Measurements from ENCODE around the gene NHEJ1.
A peak's percentile ranks its signal among the peaks of the same experiment; 100 is the strongest.
"Not testable (repeated sequence)": the region's sequence is repeated elsewhere in the genome, so short reads cannot be mapped to it uniquely, and the experiment has no call there.

The NHEJ1 gene

DNA sequence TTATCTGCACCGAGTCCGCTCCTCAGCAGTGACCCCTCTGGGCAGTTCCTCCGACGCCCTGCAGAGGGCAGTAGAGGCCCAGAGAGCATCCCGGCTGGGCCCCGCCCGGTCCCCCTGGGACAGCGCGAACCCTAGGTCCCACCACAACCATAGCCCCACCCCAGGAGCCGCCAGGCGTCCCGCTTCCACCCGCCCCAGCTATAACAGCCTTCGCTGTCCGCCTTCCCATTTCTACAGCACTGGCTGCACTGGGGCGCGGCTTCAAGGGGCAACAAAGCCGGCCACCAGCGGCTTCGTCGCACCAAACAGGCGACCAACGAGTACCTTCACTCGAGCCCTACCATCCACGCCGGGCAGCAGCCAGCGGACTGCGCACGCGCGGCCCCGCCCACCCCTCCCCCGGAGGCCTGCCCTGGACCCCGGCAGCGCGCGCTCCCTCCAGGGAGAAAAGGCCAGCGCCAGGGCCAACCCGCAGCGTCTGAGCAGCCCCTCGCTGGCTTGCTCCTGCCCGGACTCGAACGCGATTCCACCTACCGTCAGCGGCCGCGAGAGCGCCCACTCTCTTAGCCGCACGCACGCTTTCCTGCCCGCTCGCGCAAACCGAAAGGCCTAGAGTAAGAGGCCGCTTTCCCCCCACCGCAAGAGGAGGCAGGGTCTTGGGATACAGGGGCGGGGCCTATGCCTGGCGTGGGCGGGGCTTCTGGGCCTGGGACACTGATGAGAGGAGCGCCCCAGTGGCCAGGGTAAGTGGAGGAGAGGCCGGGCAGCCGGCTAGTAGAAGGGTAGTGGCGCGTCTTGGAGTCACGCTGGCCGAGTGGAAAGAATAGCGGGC, at the start of gene NHEJ1:
Gene NHEJ1, minus strand, starts transcription at position 630 of the 832 bp plus-strand sequence. CDS start 2,453 bp downstream, outside the sequence.
- H3K4me3 ChIP-seq (ENCODE audit: low read depth, low read length): peak within 1 kb of the TSS; percentile 75

DNA sequence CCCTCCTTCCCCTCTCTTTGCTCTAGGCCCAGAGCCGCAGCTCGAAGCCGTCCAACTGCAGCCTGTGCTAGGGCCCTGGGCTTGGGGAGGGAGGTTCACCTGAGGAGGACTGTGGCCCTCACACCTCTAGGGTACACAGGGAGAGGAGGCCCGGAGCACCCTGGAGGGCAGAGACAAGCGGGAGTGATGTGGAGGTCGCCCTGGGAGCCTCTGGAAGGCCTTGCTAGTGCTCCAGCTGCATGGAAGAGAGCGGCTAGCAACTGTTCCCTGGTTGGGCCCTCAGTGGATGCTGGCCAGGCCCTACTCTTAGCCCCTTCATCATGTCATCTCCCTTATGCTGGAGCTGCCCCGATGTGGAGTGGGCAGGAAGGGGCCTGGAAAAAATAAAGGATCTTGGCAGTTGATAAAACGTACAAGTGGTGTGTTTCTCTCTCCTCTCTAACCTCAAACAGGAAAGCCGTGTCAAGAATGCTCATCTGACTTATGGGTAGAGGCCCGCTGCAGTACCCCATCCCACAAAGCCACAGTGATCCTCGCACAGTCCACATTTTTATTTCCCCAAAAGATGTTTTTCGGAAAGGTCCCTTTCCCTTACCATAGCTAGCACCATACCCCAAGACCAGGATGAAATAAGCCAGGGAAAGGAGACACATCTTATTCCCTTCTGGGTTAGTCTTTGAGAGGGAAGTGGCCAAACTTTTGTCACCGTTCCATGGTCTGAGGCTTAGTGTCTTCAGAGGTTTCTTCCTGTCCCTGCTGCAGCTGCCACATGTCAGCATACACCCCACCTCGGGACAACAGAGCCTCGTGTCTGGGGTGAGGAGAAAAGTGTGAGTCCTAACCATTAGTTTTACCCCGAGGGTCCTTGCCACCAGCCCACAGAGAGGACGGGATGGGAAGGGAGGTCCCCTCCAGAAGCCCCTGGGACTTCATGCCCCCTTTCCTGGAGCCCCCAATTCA, 48.9 kb upstream of the NHEJ1 start:
- H3K4me3 ChIP-seq (ENCODE audit: low read depth, low read length): no peak overlapping the region

DNA sequence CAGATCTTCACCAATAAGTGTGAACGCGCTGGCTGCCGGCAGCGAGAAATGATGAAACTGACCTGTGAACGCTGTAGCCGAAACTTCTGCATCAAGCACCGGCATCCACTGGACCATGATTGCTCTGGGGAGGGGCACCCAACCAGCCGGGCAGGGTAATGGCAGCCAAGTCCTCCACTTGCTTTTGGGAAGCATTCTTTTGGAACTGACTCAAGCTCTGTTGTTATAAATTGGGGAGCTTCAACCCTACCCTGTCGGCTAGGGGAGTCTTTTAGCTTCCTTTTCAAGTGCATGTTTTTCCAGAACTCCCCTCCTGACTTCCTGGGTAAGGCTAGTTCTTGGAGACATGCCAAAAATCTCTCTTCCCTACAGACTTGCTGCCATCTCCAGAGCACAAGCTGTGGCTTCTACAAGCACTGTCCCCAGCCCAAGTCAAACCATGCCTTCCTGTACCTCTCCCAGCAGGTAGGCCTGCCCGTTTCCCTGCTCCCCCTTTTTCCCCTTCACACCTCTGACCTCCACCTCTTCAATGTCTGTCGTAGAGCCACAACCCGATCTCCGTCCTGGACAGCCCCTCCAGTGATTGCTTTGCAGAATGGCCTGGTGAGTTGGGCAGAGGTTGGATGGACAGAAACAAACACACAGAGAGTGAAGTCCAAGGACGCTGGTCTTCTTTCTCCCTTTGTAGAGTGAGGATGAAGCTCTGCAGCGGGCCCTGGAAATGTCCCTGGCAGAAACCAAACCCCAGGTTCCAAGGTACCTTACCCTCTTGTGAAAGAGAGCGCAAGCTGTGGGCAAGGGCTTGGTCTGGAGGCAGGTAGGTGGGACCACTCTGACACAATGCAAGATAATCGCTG, 47.5 kb upstream of the NHEJ1 start:
- no peak overlapping the region for H3K4me3 ChIP-seq (ENCODE audit: low read depth, low read length)

DNA sequence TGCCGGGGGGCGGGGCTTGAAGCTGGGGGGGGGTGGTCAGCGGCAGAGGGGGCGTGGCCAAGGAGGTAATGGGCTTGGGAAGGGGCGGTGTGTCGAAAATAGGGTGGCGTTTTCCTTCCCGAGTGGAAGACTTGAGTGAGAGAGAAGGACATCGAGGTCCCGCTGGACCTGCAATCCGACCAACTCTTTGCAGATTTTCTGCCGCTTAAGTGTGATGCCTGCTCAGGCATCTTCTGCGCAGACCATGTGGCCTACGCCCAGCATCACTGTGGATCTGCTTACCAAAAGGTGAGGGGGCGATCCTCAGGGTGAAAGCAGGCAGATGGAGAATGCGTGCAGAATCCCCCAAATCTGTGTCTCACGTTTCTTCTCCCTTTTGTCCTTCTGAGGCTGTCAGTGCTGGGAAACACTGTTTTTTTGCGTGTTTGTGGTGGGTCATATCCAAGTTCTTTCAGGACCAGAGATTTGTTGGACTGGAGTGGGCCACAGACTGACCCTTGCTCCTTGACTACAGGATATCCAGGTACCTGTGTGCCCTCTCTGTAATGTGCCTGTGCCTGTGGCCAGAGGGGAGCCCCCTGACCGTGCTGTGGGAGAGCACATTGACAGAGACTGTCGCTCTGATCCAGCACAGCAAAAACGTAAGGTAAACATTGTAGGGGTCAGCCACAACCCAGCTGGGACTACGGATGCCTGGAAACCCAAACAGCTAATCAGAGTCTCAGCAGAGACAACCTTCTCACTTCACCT, 46.7 kb upstream of the NHEJ1 start:
- H3K4me3 ChIP-seq (ENCODE audit: low read depth, low read length): peak overlapping the region; percentile 63

DNA sequence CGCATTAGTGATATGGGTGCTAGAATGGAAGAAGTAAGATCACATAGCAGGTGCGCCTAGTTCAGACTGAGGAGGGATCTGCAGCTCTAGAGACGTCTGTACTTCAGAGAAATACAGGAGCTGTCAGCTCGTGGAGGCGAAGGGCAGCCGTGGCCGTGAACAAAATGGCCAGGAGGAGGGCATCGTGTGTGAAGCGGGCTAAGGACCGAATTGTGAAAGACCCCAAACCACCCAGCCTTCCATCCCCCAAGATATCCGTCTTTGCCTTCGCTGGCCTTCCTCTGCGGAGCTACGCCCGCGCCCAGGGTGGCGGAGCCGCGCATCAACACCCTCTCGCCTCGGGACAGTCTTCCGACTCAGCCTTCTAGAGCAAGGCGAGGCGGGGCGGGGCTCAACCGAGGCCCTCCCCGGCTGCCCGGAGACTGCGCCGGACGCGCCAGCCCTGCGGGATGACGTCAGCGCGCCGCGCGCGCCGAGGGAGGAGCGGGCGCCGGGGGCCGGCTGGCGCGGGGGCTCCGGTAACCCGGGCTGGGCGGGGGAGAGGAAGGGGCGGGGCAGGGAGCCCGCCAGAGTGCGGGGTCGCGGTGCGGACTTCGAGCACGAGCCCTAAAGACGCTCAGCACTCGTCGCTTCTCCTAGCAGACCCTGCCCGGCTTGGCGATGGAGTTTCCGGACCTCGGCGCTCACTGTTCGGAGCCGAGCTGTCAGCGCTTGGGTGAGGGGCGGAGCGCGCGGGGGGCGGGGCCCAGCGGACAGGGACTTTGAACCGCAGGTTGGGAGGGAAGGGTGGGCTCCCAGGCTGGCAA, 45.9 kb upstream of the NHEJ1 start, which contains the start of gene ZFAND2B:
Gene ZFAND2B, plus strand, starts transcription at position 455 of the 806 bp plus-strand sequence. Its CDS starts 206 bp downstream, at position 661.
- peak within 1 kb of the TSS; percentile 73 for H3K4me3 ChIP-seq (ENCODE audit: low read depth, low read length)

- H3K4me3 ChIP-seq (ENCODE audit: low read depth, low read length): peak overlapping the region; percentile 73
Measured at GRCh38 chr2:219205981-219206327, 45.3 kb upstream of the NHEJ1 start.

DNA sequence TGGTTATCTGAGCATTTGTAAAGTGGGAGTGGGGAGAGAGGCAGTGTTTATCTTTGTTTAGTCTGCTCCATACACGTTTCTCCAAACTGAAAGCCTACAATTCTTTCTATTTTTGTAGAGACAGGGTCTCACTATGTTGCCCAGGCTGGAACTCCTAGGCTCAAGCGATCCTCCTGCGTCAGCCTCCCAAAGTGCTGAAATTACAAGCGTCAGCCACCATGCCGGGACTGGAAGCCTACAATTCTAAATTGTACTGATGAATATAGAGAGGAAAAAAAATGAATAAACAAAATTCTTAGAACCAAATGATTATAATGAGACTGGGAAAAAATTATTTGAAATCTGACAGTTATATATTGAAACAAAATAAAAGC, 44.5 kb upstream of the NHEJ1 start:
- no peak overlapping the region for H3K4me3 ChIP-seq (ENCODE audit: low read depth, low read length)

DNA sequence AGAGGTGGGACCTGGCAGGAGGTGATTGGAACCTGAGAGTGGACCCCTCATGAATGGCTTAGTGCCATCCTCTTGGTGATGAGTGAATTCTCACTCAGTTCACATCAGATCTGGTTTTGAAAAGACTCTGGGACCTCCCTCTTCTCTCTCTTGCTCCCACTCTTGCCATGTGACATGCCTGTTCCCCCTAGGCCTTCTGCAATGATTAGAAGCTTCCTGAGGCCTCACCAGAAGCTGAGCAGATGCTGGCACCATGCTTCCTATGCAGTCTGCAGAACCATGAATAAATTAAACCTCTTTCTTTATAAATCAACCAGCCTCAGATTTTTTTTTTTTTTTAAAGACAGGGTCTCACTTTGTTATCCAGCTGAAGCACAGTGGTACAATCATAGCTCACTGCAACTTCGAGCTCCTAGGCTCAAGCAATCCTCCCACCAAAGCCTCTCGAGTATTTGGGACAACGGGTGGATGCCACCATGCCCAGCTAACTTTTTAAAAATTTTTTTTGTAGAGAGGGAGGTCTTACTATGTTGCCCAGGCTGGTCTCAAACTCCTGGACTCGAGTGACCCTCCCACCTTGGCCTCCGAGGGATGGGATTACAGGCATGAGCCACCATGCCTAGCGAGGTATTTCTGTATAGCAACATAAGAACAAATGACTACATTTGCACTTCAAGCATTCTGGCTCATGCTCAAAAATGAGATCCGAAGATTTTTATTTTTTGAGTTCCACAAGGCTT, 44.0 kb upstream of the NHEJ1 start:
- no peak overlapping the region for H3K4me3 ChIP-seq (ENCODE audit: low read depth, low read length)

DNA sequence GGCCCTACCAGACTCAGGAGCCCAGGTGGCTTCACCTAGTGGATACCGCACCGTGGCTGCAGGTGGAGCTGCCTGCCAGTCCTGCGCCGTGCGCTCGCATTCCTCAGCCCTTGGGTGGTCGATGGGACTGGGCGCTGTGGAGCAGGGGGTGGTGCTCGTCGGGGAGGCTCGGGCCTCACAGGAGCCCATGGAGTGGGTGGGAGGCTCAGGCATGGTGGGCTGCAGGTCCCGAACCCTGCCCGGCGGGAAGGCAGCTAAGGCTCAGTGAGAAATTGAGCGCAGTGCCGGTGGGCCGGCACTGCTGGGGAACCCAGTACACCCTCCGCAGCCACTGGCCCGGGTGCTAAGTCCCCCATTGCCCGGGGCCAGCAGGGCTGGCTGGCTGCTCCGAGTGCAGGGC, 40.7 kb upstream of the NHEJ1 start:
- H3K4me3 ChIP-seq (ENCODE audit: low read depth, low read length): not testable (repeated sequence)

GRCh38 chr2:219200502-219201326, 40.1 kb upstream of the NHEJ1 start:
- H3K4me3 ChIP-seq (ENCODE audit: low read depth, low read length): not testable (repeated sequence)

- H3K4me3 ChIP-seq (ENCODE audit: low read depth, low read length): no peak overlapping the region
Measured at GRCh38 chr2:219199470-219200211, 39.0 kb upstream of the NHEJ1 start.

DNA sequence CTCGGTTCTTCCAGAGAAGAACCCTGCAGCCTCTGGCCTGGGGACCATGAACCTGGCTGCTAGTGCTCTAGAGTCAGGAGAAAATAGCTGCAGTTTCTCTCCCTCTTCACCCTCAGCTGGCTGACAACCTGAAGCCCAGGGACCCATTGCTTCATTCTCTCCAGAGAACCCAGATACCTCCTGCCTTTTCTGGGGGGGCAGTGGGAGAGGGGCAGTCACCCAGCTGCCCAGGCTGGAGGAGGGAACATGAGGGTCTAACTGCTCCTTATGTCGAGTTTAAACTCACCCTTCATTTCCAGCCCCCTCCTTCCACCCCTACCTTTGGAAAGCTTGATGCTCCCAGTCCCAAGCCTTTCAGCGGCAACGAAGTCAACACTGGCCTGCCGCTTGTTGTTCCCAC, 38.4 kb upstream of the NHEJ1 start:
- no peak overlapping the region for H3K4me3 ChIP-seq (ENCODE audit: low read depth, low read length)

DNA sequence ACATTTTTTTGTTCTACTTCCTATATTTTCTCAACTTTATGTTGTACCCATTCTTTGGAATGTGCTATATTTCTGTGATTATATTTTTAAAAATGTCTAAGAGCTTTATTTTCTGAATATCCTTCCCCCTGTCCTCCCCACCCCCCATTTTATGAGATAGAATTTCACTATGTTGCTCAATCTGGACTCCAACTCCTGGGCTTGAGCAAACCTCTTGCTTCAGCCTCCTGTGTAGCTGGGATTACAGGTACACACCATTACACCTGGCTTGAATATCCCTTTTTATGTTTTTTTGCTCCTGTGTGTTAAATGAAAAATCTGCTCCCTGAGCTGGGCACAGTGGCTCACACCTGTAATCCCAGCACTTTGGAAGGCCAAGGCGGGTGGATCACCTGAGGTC, 36.8 kb upstream of the NHEJ1 start:
- no peak overlapping the region for H3K4me3 ChIP-seq (ENCODE audit: low read depth, low read length)

DNA sequence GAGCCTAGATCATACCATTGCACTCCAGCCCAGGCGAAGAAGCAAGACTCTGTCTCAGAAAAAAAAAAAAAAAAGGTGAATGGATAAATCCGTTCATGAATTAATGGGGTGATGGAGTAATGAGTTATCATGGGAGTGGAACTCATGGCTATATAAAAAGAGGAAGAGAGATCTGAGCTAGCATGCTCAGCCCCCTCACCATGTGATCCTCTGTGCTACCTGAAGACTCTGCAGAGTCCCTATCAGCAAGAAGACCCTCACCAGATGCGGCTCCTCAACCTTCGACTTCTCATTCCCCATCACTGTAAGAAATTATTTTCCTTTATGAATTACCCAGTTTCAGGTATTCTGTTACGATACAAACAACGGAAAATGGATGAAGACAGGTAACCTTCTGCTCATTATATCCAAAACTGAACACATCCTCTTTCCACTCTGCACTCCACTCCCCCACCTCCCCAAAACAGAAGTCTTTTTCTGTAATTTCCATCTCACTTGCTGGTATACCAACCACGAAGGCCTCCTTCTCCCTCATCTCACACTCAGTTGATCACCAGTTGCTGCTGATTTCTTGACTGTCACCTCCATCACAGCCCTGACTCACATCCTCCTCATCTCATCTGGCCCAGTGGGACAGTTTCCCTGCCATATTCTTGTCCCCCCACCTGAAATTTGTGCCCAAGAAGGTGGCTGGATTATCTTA, 26.3 kb upstream of the NHEJ1 start:
- no peak overlapping the region for H3K4me3 ChIP-seq (ENCODE audit: low read depth, low read length)

GRCh38 chr2:219184121-219184520, 23.5 kb upstream of the NHEJ1 start:
- no peak overlapping the region for H3K4me3 ChIP-seq (ENCODE audit: low read depth, low read length)

DNA sequence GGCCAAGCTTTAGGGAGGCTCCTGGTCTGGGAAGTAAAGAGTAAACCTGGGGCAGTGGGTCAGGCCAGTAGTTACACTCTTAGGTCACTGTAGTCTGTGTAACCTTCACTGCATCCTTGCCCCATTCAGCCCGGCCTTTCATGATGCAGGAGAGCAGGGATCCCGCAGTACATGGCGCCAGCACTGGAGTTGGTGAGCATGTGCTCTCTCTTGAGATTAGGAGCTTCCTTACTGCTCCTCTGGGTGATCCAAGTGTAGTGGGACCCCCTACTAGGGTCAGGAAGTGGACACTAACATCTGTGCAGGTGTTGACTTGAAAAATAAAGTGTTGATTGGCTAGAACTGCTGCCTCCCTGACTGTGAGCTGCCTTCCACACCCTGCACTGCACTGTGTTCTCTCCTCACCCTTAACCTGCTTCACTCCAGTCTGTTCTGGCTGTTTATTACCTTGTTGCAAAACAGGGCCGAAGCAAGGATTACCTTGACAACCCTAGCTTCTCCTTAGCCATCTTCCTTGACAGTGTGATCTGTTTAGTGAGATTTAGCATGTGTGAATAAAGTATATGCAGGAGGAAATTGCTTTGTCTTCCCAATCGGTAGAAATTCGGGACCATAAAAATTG, 22.6 kb upstream of the NHEJ1 start:
- H3K4me3 ChIP-seq (ENCODE audit: low read depth, low read length): no peak overlapping the region

All from iPS-11a (cell line).